HepG2 (cell line): ENCODE measurements around the gene TMEM183A.

Experiments used
- RXRA ChIP-seq: sonication (generic); formaldehyde crosslinking; IDR thresholded peaks from 2 replicates; pipeline ENCODE4 v1.5.1; 2020; ENCODE audit warnings: missing genetic modification reagents
- TBP ChIP-seq: sonication (generic); formaldehyde crosslinking; IDR thresholded peaks from 2 replicates; pipeline ENCODE4 v1.5.0; 2020; ENCODE audit warnings: missing genetic modification reagents
- TF ChIP-seq, protein P1 (sequence below): sonication (generic); formaldehyde crosslinking; IDR thresholded peaks from 2 replicates; pipeline ENCODE4 v1.4.0; 2020; ENCODE audit warnings: missing genetic modification reagents, borderline replicate concordance

DNA sequence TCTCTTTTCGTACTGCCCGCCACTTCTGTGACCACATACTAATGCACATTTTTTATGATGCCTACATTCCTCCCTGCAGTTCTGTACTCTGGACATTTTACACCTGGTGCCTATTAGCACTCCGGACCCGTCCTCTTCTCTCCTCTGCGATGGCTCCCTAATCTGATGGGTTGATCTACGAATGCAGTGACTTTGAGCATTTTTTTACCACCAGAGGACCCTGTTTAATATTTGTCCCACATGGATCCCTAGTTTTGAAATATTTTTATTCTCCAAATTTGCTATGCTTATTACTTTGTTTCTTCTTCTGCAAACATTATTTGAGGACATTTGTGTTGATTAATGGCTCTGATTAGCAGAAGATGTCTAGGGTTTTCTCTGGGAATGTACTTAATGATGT, 24.3 kb downstream of the TMEM183A start:
- TF ChIP-seq, protein P1, sequence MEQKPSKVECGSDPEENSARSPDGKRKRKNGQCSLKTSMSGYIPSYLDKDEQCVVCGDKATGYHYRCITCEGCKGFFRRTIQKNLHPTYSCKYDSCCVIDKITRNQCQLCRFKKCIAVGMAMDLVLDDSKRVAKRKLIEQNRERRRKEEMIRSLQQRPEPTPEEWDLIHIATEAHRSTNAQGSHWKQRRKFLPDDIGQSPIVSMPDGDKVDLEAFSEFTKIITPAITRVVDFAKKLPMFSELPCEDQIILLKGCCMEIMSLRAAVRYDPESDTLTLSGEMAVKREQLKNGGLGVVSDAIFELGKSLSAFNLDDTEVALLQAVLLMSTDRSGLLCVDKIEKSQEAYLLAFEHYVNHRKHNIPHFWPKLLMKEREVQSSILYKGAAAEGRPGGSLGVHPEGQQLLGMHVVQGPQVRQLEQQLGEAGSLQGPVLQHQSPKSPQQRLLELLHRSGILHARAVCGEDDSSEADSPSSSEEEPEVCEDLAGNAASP (CRISPR knock-in tag): no peak
- TF ChIP-seq TBP (CRISPR knock-in tag) (no peak), RXRA (CRISPR knock-in tag) (no peak)
